HG03066 (cell line): ENCODE measurements around the gene PLXNB3.
"Not testable (repeated sequence)": the region's sequence is repeated elsewhere in the genome, so short reads cannot be mapped to it uniquely, and the experiment has no call there.

Experiments used
- ATAC-seq: cut with Tn5 transposase; IDR thresholded peaks from one replicate; pipeline ENCODE4 v1.9.1; 2021; ENCODE audit warnings: low read depth; ENCODE audit not compliant: unreplicated experiment

Gene PLXNB3

DNA sequence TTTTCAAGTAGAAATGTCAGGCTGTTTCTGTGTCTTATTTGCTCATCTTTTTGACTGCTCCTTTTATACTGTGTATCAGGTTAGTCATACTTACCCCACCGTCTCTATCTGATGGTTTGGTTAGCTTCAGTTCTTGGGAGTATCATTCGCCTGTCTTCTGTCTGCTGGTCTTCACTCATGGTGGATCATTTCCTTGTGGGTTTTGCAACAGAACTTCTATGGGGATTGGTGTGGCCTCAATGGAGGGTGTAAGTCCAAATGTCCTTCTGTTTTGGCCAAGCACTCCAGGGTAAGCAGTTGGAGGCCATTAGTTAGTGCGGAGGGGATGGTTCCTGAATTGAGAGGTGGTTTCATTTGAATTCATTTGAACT lies 32.2 kb upstream of the PLXNB3 start:
- ATAC-seq, result no peak

DNA sequence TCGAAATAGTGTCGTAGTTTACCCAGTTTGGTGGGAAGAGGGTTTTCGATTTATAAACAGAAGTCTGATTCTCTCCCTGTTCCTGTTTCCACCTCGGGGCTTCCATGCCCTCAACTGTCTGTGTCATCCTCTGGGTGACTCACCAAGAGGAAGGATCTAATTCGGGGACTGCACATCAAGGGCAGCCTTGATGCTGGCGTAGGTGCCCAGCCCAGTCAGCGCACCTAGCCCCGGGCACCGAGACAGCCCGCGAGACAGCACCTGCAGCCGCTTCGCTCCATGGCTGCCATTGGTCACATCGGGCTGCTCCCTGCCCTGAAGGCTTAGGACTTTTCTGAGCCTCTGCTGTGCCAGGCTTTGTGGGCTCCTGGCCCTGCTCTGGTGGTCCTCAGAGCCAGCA lies 31.6 kb upstream of the PLXNB3 start:
- ATAC-seq, result no peak

DNA sequence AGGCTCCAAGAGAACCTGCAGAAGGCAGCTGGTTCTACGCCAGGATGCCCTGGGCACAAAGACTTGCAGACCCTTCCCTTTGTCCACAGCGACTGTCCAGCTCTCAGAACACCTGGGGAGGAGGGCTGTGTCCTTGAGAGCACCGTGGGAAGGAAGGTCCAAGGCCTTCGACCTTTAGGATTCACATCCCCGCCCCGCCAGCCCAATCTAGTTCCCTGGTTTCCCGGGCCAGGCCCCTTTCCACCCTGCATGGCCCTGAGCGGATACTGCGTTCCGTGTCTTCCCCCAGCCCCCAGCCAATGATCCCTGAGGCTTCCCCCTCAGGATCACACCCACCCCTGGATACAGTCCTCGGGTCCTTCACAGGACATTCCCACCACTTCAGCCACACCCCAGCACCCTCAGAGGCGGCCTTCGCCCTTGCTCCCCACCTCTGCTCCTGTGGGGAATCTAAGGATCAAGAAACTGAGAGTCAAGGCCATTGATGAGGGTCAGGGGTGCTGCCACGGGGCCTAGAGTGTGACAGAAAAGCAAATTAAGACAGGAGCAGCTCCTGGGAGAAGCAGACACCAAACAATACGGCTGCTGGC lies 30.3 kb upstream of the PLXNB3 start:
- no peak for ATAC-seq

DNA sequence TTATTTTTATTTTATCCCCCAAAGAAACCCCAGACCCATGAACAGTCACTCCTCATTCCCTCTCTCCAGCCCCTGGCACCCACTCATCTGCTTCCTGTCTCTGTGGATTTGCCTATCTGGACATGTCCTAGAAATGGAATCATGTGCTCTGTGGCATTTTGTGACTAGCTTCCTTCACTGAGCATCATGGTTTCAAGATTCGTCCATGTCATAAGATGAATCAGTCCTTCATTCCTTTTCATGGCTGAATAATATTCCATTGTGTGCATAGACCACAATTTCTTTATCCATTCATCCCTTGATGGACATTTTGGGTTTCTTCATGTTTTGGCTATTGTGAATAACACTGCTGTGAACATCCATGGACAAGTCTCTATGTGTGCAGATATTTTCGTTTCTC lies 29.2 kb upstream of the PLXNB3 start:
- no peak for ATAC-seq

DNA sequence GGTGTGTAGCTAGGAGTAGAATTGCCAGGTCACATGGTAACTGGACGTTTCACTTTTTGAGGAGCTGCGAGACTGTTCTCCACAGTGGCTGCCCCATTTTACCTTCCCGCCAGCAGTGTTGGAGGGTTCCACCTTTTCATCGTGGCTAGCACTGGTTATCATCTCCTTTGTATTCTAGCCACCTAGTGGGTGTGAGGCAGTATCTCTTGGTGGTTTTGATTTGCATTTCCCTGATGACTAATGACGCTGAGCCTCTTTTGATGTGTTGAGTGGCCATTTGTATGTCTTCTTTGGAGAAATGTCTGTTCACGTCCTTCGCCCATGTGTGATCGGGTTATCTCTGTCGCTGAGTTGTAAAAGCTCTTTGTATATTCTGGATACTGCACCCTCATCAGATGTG lies 28.8 kb upstream of the PLXNB3 start:
- ATAC-seq, result no peak

DNA sequence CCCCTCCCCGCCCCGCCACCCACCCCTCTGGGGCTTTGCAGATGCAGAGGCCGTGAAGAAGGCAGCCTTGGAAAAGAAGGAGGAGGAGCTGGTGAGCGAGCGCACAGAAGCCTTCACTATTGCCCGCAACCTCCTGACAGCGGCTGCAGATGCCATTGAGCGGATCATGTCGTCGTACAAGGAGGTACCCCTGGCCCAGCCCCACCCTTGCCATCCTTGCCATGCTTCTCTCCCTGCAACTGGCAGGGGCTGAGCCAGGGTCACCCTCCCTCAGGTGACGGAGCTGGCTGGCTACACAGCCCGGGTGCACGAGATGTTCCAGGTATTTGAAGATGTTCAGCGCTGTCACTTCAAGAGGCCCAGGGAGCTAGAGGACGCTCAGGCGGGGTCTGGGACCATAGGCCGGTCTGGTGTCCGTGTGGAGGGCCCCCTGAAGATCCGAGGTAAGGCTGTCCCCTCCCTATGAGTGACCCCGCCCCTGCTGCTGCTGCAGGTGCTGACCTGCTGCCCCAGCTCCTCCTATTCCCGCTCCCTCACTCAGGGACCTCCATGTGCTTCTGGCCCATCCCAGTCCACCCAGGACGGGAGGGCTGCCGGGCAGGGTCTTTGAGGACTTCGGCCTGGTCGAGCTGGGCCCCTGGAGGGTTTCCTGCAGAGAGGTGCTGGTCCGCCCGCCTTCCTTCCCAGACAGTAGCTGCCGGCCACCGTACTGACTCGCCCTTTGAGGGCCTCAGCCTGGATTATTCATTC lies 27.8 kb upstream of the PLXNB3 start:
- ATAC-seq, result no peak

DNA sequence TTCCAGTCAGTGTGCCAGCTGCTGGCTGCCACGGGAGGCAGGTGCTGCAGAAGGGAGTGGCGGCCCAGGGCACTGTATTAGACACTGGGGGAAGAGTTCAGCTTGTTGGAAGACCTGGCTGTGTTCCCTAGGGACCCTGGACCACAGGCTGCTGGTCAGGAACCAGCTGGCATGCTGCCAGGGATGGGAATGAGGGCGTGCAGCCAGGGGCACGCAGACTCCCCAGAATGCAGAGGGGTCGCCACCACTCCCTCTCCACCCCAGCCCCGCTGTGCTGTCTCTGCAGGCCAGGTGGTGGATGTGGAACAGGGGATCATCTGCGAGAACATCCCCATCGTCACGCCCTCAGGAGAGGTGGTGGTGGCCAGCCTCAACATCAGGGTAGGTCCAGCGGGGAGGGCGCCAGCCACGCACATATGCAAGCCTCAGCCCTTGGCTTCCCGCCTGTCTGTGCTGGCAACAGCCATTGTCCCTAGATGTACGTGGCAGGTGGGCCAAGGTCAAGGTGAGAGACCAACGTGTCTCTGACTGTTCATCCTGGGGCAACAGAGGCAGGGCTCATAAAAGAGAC lies 27.1 kb upstream of the PLXNB3 start:
- ATAC-seq, result no peak

DNA sequence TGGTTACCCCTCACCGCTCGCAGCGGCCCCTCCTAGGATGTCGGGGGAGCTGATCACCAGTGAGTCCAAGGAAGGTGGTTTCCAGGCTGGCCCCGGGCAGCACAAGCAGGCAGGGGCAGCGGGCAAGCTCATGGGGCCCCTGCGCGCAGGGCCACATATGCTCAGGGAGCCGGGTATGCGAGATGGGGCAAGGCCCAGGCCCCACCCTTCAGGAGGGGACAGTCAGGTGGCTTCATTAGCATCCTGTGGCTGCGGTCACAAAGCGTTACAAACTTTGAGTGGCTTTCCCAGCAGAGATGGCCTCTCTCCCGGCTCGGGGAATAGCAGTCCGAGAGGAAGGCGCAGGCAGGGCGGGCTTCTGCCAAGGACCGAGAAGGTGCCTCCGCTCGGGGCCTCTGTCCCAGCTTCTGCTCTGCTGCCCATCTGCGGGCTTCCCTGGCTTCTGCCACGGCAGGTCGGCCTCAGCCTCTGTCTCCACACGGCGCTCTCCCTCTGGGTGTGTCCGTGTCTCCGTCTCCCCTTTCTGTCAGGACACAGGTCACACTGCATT lies 25.9 kb upstream of the PLXNB3 start:
- no peak for ATAC-seq

DNA sequence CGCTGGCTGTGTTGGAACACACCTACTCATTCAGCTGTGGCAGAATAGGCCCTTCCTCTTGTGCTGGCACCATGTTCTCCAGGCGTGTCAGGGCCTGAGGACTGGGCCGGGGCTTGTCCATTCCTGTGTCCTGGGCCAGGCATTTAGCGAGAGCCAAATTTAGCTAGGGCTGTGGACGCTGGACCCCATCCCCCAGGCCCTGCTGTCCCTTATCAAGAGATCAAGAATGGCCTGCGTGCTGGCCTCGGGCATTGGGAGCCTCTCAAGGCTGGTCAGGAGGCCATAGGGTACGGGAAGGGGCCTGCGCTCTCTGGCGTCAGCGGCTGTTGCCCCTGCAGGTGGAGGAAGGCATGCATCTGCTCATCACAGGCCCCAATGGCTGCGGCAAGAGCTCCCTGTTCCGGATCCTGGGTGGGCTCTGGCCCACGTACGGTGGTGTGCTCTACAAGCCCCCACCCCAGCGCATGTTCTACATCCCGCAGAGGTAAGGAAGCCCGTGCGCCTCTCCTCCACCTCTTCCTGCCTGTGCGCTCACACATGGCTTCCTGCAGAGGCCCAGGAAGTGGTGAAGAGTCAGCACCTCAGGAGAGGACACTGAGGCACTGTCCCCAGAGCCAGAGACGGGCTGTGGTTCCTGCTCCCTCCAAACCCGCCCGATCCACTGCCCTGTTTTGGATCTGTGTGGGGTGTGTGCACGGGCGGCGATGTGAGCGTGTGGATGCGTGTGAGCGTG lies 24.1 kb upstream of the PLXNB3 start:
- no peak for ATAC-seq

DNA sequence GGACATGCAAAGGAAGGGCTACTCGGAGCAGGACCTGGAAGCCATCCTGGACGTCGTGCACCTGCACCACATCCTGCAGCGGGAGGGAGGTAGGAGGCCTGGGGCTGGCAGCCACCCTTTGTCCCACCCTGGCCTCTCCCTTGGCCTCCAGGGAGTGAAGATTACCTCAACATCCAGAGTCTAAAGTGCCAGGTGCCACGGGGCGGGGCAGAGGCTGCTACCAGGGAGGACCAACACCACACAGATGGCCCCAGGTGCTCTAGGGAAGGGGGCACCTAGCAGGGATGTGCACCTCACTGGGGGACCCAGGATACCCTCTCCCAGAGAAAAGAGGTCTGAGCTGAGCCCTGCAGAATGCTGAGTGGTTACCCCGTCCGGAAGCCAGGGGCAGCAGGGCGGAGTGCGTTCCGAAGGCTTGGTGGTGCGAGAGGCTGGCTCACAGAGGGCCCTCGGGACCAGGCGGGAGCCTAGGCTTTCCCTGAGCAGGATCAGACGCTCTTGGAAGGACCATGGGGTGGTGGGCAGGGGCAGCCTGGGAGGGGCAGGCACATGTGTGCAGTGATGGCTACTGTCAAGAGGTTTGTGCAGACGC lies 23.3 kb upstream of the PLXNB3 start:
- ATAC-seq, result no peak

DNA sequence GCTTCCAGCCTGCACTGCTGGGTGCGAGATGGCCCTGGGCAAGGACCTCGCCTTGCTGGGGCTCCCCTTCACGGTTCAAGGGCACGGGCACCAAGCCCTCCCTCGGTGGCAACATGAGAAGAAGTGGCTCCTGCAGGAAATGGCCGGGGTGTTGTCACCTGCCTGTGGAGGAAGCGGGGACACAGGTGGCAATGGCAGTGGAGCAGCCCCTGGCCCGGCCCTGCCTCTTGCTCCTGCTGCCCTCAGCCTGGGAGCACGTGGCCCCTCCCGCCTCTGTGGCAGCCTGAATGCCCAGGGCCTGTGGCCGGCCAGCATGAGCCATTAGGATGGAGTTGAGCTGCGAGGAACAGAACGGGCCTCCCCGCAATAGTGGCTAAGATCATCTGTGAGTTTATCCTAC lies 22.6 kb upstream of the PLXNB3 start:
- no peak for ATAC-seq

DNA sequence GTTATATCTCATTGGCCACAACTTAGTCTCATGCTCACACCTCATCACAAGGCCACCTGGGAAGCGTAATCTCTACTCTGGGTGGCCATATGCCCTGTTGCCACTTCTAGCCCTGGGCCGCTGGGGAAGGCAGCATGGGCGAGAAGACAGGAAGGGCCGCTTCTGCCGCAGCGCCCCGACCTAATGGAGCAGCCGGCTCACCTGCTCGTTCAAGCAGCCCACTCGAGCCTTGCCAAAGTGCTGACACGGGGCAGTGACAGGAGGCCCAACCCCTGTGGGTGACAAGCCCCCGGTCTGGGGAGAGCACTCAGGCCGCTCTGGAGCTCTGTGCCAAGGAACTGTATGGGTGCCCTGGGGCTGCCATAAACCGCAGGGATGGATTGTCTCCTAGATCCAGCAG lies 21.9 kb upstream of the PLXNB3 start:
- not testable (repeated sequence) for ATAC-seq

DNA sequence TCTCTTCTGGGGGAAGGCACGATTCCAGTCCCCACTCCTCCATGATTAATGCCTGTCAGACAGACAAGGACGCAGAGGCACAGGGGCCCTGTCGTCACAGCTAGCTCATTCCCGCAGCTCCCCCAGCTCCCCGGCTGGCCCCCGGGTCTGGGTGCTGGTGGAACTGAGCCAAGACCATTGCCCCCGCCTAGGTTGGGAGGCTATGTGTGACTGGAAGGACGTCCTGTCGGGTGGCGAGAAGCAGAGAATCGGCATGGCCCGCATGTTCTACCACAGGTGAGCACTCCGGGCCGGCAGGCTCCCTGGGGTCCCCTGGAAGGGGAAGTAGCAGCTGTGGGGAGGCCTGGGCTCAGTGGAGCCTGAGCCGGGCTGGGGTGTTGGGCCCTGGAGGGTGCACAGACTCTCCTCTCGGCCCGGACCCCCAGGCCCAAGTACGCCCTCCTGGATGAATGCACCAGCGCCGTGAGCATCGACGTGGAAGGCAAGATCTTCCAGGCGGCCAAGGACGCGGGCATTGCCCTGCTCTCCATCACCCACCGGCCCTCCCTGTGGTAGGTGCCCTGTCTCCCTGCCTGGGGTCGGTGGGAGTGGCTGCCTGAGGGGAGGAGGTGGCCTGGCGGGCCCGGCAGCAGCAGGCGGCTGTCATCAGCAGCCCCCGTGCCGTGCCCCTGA lies 21.1 kb upstream of the PLXNB3 start:
- ATAC-seq, result not testable (repeated sequence)

DNA sequence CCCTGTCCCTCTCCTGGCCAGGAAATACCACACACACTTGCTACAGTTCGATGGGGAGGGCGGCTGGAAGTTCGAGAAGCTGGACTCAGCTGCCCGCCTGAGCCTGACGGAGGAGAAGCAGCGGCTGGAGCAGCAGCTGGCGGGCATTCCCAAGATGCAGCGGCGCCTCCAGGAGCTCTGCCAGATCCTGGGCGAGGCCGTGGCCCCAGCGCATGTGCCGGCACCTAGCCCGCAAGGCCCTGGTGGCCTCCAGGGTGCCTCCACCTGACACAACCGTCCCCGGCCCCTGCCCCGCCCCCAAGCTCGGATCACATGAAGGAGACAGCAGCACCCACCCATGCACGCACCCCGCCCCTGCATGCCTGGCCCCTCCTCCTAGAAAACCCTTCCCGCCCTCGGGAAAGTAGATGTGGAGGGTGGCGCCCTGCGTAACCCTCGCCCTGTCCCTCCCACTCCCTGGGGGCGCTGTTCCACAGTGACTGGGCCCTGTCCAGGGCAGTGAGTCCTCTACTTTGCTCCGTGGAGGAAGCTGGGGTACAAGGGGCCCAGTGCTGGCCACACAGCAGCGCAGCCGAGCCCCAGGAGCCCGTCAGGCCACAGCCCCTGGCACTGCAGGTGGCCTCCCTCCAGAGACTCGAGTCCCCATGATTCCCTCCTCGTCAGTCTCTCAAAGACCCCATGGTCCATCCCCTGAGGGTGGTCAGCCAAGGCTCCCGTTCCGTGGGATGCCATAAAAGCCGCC lies 20.4 kb upstream of the PLXNB3 start:
- ATAC-seq, result not testable (repeated sequence)

DNA sequence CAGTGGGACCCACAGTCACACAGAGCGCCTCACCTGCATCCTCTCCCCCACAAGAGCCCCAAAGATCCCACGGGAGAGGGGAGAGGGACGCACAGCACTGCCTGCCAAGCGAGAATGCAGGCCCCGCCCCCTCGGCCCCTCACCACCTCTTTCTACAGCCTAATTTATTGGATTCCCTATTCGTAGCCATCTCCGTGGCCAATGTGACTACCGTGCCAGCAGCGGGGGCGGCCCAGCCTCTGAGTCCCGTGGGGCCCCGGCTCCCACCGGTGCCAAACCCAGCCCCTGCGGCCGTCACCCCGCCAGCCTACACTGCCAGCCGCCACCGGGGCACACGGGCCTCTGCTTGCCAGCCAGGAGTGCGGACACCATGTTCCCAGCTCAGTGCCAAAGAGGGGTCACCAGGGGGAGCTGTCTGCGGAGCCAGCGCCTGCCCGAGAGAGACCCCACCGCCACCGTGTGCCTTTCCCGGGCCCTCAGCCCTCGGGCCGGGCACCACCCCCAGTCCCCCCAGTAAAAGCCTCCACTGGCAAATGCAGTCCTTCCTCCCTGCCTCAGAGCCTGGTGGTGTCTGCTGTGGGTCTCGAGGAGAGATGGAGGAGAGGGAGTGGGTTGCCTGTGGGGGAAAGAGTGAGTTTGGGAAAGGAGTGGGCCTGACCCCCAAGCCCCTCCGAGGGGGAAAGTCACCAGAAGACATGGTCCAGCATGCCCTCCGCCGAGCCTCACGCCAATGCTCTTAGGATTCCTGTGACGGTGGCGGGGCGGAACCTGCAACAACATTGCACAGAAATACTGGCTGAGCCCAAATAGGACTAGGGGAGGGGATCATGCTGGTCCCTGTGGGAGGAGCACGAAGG lies 19.6 kb upstream of the PLXNB3 start:
- no peak for ATAC-seq

DNA sequence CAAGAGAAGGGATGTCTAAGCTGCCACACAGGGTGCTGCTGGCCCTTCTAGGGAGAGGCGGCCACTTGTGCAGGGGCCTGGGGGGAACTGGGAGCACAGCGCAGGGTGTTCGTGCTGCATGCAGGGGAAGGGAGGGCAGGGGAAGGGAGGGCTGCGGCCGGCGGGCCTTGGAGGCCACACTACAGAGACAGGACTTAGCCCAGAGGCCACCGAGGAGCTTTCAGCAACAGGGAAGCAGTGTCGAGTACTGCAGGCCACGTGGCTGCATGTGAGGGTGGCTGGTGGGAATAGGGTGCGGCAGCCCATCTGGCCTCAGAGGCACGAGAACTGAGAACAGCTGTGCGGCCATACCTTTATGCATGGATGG lies 19.0 kb upstream of the PLXNB3 start:
- not testable (repeated sequence) for ATAC-seq

DNA sequence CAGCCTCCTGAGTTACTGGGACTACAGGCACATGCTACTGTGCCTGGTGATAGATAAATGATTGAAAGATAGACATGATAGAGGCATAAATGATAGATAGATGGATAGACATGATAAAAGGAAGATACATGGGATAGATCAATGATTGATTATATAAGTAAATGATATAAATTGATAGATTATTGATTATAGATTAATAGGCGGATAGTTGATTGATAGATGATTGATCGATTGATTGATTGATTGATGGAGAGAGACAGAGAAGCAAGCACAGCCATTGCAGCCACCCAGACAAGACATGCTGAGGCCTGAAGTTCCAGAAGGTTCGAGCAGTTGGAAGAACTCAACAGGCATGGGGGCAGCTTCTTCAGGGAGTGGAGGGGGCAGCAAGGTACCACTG lies 17.7 kb upstream of the PLXNB3 start:
- ATAC-seq, result no peak

DNA sequence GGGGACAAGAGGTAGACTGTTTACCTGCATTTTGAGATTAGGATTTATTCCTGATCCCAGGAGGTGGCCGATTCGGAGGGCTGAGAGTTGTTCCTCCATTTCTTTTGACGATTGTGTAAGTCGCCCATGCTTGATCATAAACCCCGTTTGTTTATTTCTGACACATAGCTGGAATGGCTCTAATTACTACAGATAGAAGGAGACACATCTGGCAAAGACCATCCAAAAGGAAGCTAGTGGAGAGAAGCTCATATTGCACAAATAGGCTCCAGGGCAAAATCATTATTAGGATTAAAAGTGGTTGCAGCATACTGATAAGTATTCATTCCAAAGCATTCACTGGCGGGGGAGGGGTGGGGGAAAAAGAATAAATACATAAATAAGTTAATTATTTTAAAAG lies 17.1 kb upstream of the PLXNB3 start:
- ATAC-seq, result not testable (repeated sequence)

DNA sequence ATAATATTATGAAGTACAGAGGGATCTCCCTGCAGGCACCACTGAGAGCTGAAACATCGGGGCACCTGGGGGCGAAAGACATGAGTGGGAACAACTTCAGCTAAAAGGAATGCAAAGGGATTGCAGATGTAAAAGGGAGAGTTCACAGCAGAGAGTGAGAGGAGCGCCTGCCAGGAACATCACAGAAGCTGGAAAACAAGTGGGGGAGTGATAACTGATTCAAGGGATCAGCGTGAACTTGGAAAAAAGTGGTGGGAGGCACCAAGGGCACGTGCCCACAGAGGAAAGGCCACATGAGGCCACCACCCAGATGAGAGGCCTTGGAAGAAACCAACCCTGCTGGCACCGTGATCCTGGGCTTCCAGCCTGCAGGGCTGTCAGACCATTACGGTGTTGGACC lies 15.0 kb upstream of the PLXNB3 start:
- not testable (repeated sequence) for ATAC-seq
